Measurements from ENCODE around the gene OR10P1.

OR10P1 gene

GRCh38 chr12:55631733-55632132 is 5.0 kb upstream of the OR10P1 start:
- no peaks in the 10 kb centered on the region for H3K36me3 Mint-ChIP-seq (ENCODE audit: low read depth)
- no peak overlapping the region for H3K27ac Mint-ChIP-seq
- H3K4me1 Mint-ChIP-seq = no peaks in the 10 kb centered on the region
- H3K4me3 Mint-ChIP-seq = no peak overlapping the region
- peaks cover 5% of the 10 kb centered on the region for H3K27me3 Mint-ChIP-seq (ENCODE audit: low read depth)
- TF ChIP-seq, protein P1, sequence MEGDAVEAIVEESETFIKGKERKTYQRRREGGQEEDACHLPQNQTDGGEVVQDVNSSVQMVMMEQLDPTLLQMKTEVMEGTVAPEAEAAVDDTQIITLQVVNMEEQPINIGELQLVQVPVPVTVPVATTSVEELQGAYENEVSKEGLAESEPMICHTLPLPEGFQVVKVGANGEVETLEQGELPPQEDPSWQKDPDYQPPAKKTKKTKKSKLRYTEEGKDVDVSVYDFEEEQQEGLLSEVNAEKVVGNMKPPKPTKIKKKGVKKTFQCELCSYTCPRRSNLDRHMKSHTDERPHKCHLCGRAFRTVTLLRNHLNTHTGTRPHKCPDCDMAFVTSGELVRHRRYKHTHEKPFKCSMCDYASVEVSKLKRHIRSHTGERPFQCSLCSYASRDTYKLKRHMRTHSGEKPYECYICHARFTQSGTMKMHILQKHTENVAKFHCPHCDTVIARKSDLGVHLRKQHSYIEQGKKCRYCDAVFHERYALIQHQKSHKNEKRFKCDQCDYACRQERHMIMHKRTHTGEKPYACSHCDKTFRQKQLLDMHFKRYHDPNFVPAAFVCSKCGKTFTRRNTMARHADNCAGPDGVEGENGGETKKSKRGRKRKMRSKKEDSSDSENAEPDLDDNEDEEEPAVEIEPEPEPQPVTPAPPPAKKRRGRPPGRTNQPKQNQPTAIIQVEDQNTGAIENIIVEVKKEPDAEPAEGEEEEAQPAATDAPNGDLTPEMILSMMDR (IDR thresholded peaks at IDR 0.05; ENCODE audit: unreplicated experiment in 3 of 3) = no peak
- H3K9me3 Mint-ChIP-seq = no peaks in the 10 kb centered on the region

DNA sequence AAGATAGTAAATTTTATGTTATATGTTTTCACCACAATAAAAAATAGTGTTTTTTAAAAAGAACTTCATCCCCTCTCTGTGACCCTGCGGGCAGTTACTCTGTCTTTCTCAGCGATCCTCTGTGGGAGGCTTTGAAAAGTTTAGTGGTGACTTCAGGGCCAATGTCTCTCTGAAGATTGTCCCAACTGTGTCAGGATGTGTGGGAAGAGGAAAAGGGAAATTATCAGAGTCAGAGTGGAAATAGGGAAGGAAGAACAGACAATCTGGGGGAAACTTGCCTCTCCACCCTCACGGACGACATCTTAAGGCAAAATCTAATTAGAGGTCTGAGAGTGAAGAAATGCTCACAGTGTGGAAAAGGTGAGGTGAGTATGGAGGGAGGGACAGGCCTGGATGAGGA is 3.5 kb upstream of the OR10P1 start:
- TF ChIP-seq, protein P1 (IDR thresholded peaks at IDR 0.05; ENCODE audit: unreplicated experiment in 3 of 3) = no peak
- Mint-ChIP-seq H3K4me1 (no peaks in the 10 kb centered on the region), H3K4me3 (no peak overlapping the region), H3K27ac (no peak overlapping the region), H3K36me3 (ENCODE audit: low read depth) (no peaks in the 10 kb centered on the region), H3K27me3 (ENCODE audit: low read depth) (peaks cover 5% of the 10 kb centered on the region), H3K9me3 (no peaks in the 10 kb centered on the region)

- H3K27me3 Mint-ChIP-seq (ENCODE audit: low read depth) = no peaks in the 10 kb centered on the region
Measured at GRCh38 chr12:55636116-55636655, 506 bp upstream of the OR10P1 start.

DNA sequence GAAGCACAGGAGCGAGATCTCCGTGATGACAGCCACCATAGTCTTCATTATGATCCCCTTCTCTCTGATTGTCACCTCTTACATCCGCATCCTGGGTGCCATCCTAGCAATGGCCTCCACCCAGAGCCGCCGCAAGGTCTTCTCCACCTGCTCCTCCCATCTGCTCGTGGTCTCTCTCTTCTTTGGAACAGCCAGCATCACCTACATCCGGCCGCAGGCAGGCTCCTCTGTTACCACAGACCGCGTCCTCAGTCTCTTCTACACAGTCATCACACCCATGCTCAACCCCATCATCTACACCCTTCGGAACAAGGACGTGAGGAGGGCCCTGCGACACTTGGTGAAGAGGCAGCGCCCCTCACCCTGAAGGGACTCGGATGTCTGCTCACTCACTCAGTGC is 775 bp downstream of the OR10P1 start:
- Mint-ChIP-seq H3K9me3 (no peaks in the 10 kb centered on the region), H3K27me3 (ENCODE audit: low read depth) (no peaks in the 10 kb centered on the region), H3K4me3 (no peak overlapping the region), H3K4me1 (no peaks in the 10 kb centered on the region), H3K36me3 (ENCODE audit: low read depth) (no peaks in the 10 kb centered on the region), H3K27ac (no peak overlapping the region)
- TF ChIP-seq, protein P1 (IDR thresholded peaks at IDR 0.05; ENCODE audit: unreplicated experiment in 3 of 3) = no peak

More at GRCh38 chr12:55636116-55636655, 506 bp upstream of the OR10P1 start:
- Mint-ChIP-seq H3K9me3 (no peaks in the 10 kb centered on the region), H3K27ac (no peak overlapping the region), H3K36me3 (ENCODE audit: low read depth) (no peaks in the 10 kb centered on the region), H3K4me1 (no peaks in the 10 kb centered on the region), H3K4me3 (no peak overlapping the region)
- TF ChIP-seq, protein P1 (IDR thresholded peaks at IDR 0.05; ENCODE audit: unreplicated experiment in 3 of 3) = no peak

- peaks cover 3% of the 10 kb centered on the region for H3K9me3 Mint-ChIP-seq
- peaks cover 4% of the 10 kb centered on the region for H3K4me1 Mint-ChIP-seq
- no peaks in the 10 kb centered on the region for H3K27me3 Mint-ChIP-seq (ENCODE audit: low read depth)
- TF ChIP-seq, protein P1 (IDR thresholded peaks at IDR 0.05; ENCODE audit: unreplicated experiment in 3 of 3) = no peak
- H3K4me3 Mint-ChIP-seq = no peak overlapping the region
- H3K36me3 Mint-ChIP-seq (ENCODE audit: low read depth) = no peaks in the 10 kb centered on the region
- no peak overlapping the region for H3K27ac Mint-ChIP-seq
Measured at GRCh38 chr12:55641595-55641994, 4.9 kb downstream of the OR10P1 start.

DNA sequence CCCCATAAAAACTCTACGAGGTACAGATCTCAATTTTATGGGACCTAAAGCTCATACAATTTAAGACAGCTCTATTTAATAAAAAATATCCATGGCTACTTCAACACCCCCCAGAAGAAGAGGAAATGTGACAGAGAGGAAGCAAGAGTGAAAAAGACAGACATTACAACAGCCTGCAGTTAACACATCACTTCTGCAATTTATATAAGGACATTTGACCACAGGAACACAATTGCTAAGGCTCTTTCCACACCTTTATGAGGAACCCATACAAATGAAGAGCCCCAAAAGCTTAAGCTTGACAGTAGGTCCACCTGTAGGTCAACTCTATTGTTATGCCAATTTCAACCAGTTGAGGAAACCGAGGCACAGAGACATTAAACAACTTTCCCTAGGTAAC is 5.6 kb downstream of the OR10P1 start:
- Mint-ChIP-seq H3K27me3 (ENCODE audit: low read depth) (no peaks in the 10 kb centered on the region), H3K27ac (no peak overlapping the region), H3K9me3 (peaks cover 6% of the 10 kb centered on the region), H3K4me3 (no peak overlapping the region), H3K4me1 (peaks cover 4% of the 10 kb centered on the region), H3K36me3 (ENCODE audit: low read depth) (no peaks in the 10 kb centered on the region)
- TF ChIP-seq, protein P1 (IDR thresholded peaks at IDR 0.05; ENCODE audit: unreplicated experiment in 3 of 3) = no peak

Data from nephron (organoid).